Naive thymus-derived CD4-positive, alpha-beta T cell (primary cell): ENCODE data around the gene DIPK1C. TPM values are rescaled to one million over a fixed set of nuclear protein-coding genes. Genes with fewer than 3 reads are reported as not detected.
"Not testable (repeated sequence)": the region's sequence is repeated elsewhere in the genome, so short reads cannot be mapped to it uniquely, and the experiment has no call there.

Source experiments
- ATAC-seq: fragments of 150-1000 bp; cut with Tn5 transposase; 2 replicates; pipeline ENCODE4 v1.10.0; 2021; ENCODE audit warnings: mild to moderate bottlenecking, moderate library complexity
- CTCF ChIA-PET: fragments of 350-600 bp; sonication (Branson Sonifier 250); formaldehyde crosslinking; loops from one replicate; lab custom pipeline; 2021; ENCODE audit warnings: antibody characterized with exemption; lab: Charles Lee
- POLR2A ChIA-PET: fragments of 350-600 bp; sonication (Branson Sonifier 250); formaldehyde crosslinking; loops from one replicate; lab custom pipeline; 2021; ENCODE audit warnings: antibody characterized with exemption, inconsistent platforms; lab: Charles Lee
- DNase-seq, 9 donors: peaks; one replicate each; pipeline versions ENCODE4 v3.0.0 to v3.0.0-alpha.2; 2020 to 2022; ENCODE audit warnings: mixed read lengths in 1 of 9
- H3K27ac ChIP-seq: one replicate; pipeline ENCODE4 v1.7.0; 2013; ENCODE audit warnings: mild to moderate bottlenecking, low read depth, low read length, moderate library complexity
- H3K27me3 ChIP-seq, 2 donors: one replicate each; pipeline ENCODE4 v1.7.0; 2013; ENCODE audit warnings: low read length in 2 of 2, mild to moderate bottlenecking in 2 of 2, moderate library complexity in 2 of 2; ENCODE audit not compliant: control insufficient read depth in 2 of 2, insufficient read depth in 2 of 2
- H3K36me3 ChIP-seq, 3 experiments: 1 replicate in 2 of 3; 2 replicates in 1 of 3; pipeline ENCODE4 v1.7.0; 2013; ENCODE audit warnings: low read length in 3 of 3, mild to moderate bottlenecking in 3 of 3, moderate library complexity in 1 of 3; ENCODE audit not compliant: insufficient read depth in 3 of 3, control insufficient read depth in 2 of 3
- H3K4me1 ChIP-seq, 2 donors: one replicate each; pipeline ENCODE4 v1.7.0; 2013; ENCODE audit warnings: low read length in 2 of 2, mild to moderate bottlenecking in 2 of 2, moderate library complexity in 1 of 2; ENCODE audit not compliant: control insufficient read depth in 2 of 2, insufficient read depth in 2 of 2
- H3K4me3 ChIP-seq: 2 replicates; pipeline ENCODE4 v1.7.0; 2013; ENCODE audit warnings: mild to moderate bottlenecking, low read length
- H3K9me3 ChIP-seq, 3 experiments: 1 replicate in 2 of 3; 2 replicates in 1 of 3; pipeline ENCODE4 v1.7.0; 2013; ENCODE audit warnings: low read length in 3 of 3; ENCODE audit not compliant: control insufficient read depth in 2 of 3
- H3K27ac Mint-ChIP-seq, 9 donors: one replicate each; pipeline ENCODE4 v1.8.0; 2020 to 2022; ENCODE audit warnings: mixed read lengths in 9 of 9, mild to moderate bottlenecking in 8 of 9, moderate library complexity in 5 of 9, inconsistent platforms in 2 of 9
- H3K27me3 Mint-ChIP-seq, 5 donors: one replicate each; pipeline ENCODE4 v1.8.0; 2021 to 2022; ENCODE audit warnings: mixed read lengths in 5 of 5, mild to moderate bottlenecking in 1 of 5
- H3K36me3 Mint-ChIP-seq, 5 donors: one replicate each; pipeline ENCODE4 v1.8.0; 2020 to 2022; ENCODE audit warnings: mixed read lengths in 5 of 5, mild to moderate bottlenecking in 3 of 5, inconsistent platforms in 1 of 5
- H3K4me1 Mint-ChIP-seq, 7 donors: one replicate each; pipeline ENCODE4 v1.8.0; 2020 to 2022; ENCODE audit warnings: mixed read lengths in 7 of 7, mild to moderate bottlenecking in 3 of 7, inconsistent platforms in 1 of 7
- H3K4me3 Mint-ChIP-seq, 10 donors: one replicate each; pipeline ENCODE4 v1.8.0; 2020 to 2022; ENCODE audit warnings: mild to moderate bottlenecking in 10 of 10, mixed read lengths in 10 of 10, moderate library complexity in 6 of 10, inconsistent platforms in 2 of 10
- H3K9me3 Mint-ChIP-seq, 11 donors: one replicate each; pipeline ENCODE4 v1.8.0; 2020 to 2022; ENCODE audit warnings: mixed read lengths in 11 of 11, mild to moderate bottlenecking in 4 of 11, inconsistent platforms in 1 of 11, moderate library complexity in 1 of 11
- intact Hi-C, 2 donors: fragments of 100-400 bp; cut with micrococcal nuclease; formaldehyde crosslinking; loops; one replicate each; pipeline ENCODE4 v1.15.1; 2023
- polyA plus RNA-seq, 2 donors: library from polyadenylated mRNA; unstranded; fragments of 300-500 nt; fragmentation: Illumina TruSeq; gene quantifications; one replicate each; pipeline ENCODE4 v1.2.3, GENCODE V29; 2021
- total RNA-seq, 6 experiments: library from RNA in 5 of 6; stranded (reverse) in 5 of 6; gene quantifications; 1 replicate in 5 of 6; 2 replicates in 1 of 6; pipeline ENCODE4 v1.2.3 and lab custom pipeline; 2021 to 2026

Gene DIPK1C
- total RNA-seq (not detected), polyA plus RNA-seq (not detected), total RNA-seq (lab: John Stamatoyannopoulos, UW) (not detected)

DNA sequence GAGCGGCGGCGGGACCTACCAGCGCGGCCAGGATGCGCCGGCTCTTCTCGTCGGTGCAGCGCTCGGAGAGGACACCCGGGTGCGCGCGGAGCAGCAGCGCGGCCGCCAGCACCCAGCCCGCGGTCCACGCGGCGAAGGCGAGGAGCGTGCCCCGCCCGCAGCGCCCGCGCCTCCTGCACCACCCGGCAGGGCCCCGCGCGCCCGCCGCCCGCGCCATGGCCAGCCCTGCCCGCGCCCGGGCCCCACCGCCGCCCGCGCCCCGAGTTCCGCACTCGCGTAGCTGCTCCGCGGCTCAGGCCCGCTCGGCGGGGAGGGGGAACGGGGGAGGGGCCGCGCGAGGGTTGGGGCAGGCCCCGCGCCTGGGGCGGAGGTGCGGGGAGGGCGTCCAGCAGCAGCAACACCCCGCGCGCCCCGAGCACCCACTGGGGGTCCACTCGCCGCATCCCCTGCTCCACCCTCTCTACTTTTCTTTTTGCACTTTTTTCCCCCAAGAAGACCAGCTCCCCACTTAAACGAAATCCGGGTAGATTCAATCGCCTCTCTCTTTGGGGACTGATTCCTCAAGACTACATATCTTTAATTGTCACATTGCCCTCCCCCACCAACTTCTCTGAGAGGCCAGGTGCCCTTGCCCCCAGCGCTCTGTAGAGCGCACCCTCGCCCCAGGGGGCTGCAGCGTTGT lies at the start of gene DIPK1C:
DIPK1C (minus strand) TSS at position 266 of the 682 bp plus-strand sequence; CDS start at position 217, 49 bp downstream.
- H3K4me1 ChIP-seq, result peaks cover 0 to 4% of the 10 kb centered on the region in 2 donors
- Mint-ChIP-seq H3K36me3 (no peaks in the 10 kb centered on the region), H3K4me3 (peak within 1 kb of the TSS; percentile 51 to 92 (median 82)), H3K27ac (peak within 1 kb of the TSS in 3 of 9 donors; percentile 30 to 44 (median 36)), H3K27me3 (peaks cover 29 to 78% (median 35%) of the 10 kb centered on the region in 5 donors), H3K4me1 (peaks cover 0 to 32% (median 19%) of the 10 kb centered on the region in 7 donors), H3K9me3 (no peaks in the 10 kb centered on the region)
- H3K9me3 ChIP-seq, result no peaks in the 10 kb centered on the region
- intact Hi-C loops, result no loop called here
- ChIA-PET POLR2A (no interaction called here), CTCF (interaction anchor here (0.7 kb wide), 1 partner anchor 26 kb away, joined by 3 read pairs; no protein-coding TSS in a partner anchor)
- ATAC-seq (peak; percentile 24), DNase-seq (peak in 3 of 9 donors; percentile 14 to 22 (median 18))
- no peak within 1 kb of the TSS for H3K4me3 ChIP-seq
- H3K27ac ChIP-seq, result no peak within 1 kb of the TSS
- H3K36me3 ChIP-seq, result no peaks in the 10 kb centered on the region
- H3K27me3 ChIP-seq, result no peaks in the 10 kb centered on the region

DNA sequence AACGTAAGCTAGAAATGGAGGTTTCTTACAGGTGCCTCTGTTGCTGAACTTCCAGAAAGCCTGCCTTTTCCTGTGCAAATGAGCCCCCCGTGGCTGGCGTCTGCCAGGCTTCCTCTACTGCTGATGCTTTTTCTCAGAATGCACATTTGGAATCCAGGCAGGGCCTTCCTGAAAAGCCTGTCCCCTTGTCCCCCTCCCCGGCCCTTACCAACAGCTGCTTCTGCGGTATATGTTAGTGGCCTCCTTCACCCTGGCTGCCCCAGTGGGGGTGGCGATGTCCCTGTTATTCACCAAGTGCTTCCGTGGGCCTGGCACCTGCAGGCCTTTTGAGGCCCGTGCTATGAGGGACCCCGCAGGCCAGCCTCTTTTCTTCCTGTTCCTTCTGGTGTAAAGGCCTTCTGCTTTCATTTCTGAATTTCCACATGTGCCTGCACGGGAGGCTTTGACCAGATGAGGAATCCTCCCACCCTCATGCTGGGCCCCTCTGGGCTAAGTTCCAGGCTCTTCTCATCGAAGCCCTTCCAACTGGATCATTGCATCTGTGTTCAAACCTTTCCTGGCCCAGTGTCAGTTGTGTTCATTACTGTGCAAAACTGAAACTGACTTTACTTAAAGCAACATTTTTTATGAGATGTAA lies 49.5 kb upstream of the DIPK1C start:
- intact Hi-C loops, result no loop called here
- no peaks in the 10 kb centered on the region for H3K9me3 ChIP-seq
- ATAC-seq, result no peak
- H3K27ac ChIP-seq, result no peak overlapping the region
- CTCF ChIA-PET, result interaction anchor here (1.0 kb wide), 1 partner anchor 152 kb away, joined by 3 read pairs; no protein-coding TSS in a partner anchor
- Mint-ChIP-seq H3K9me3 (no peaks in the 10 kb centered on the region), H3K4me3 (peak overlapping the region in 1 of 10 donors; percentile 51), H3K4me1 (peaks cover 10 to 25% (median 21%) of the 10 kb centered on the region in 7 donors), H3K36me3 (peaks cover 25 to 64% (median 37%) of the 10 kb centered on the region in 5 donors), H3K27ac (peak overlapping the region in 2 of 9 donors; percentile 41 to 71), H3K27me3 (no peaks in the 10 kb centered on the region)
- POLR2A ChIA-PET, result no interaction called here
- no peaks in the 10 kb centered on the region for H3K4me1 ChIP-seq
- H3K27me3 ChIP-seq, result no peaks in the 10 kb centered on the region
- H3K36me3 ChIP-seq, result peaks cover 21 to 91% (median 24%) of the 10 kb centered on the region in 3 experiments
- DNase-seq, result no peak
- no peak overlapping the region for H3K4me3 ChIP-seq

GRCh38 chr18:74505776-74506175 lies 48.7 kb upstream of the DIPK1C start:
- peaks cover 25 to 67% (median 42%) of the 10 kb centered on the region in 5 donors for H3K36me3 Mint-ChIP-seq
- ChIA-PET POLR2A (no interaction called here), CTCF (interaction anchor here (0.7 to 1.0 kb wide), 2 partner anchors 9 to 151 kb away, joined by 3 read pairs; no protein-coding TSS in a partner anchor)
- H3K27me3 ChIP-seq, result no peaks in the 10 kb centered on the region
- no peak for ATAC-seq
- no peak overlapping the region for H3K4me3 ChIP-seq
- intact Hi-C loops, result no loop called here
- no peaks in the 10 kb centered on the region for H3K27me3 Mint-ChIP-seq
- H3K36me3 ChIP-seq, result peaks cover 17 to 90% (median 22%) of the 10 kb centered on the region in 3 experiments
- no peaks in the 10 kb centered on the region for H3K9me3 Mint-ChIP-seq
- no peaks in the 10 kb centered on the region for H3K9me3 ChIP-seq
- H3K27ac ChIP-seq, result no peak overlapping the region
- H3K27ac Mint-ChIP-seq, result peak overlapping the region in 1 of 9 donors; percentile 26
- H3K4me3 Mint-ChIP-seq, result no peak overlapping the region
- no peak for DNase-seq
- H3K4me1 Mint-ChIP-seq, result peaks cover 16 to 32% (median 29%) of the 10 kb centered on the region in 7 donors
- peaks cover 0 to 1% of the 10 kb centered on the region in 2 donors for H3K4me1 ChIP-seq

GRCh38 chr18:74503137-74503536 lies 46.0 kb upstream of the DIPK1C start:
- H3K4me3 Mint-ChIP-seq, result no peak overlapping the region
- H3K9me3 Mint-ChIP-seq, result no peaks in the 10 kb centered on the region
- peaks cover 30 to 58% (median 45%) of the 10 kb centered on the region in 7 donors for H3K4me1 Mint-ChIP-seq

GRCh38 chr18:74501386-74501785 lies 44.3 kb upstream of the DIPK1C start:
- Mint-ChIP-seq H3K4me1 (peaks cover 27 to 61% (median 55%) of the 10 kb centered on the region in 7 donors), H3K27ac (peak overlapping the region in 7 of 9 donors; percentile 25 to 97 (median 47)), H3K27me3 (no peaks in the 10 kb centered on the region), H3K36me3 (peaks cover 13 to 33% (median 28%) of the 10 kb centered on the region in 5 donors), H3K4me3 (peak overlapping the region in 5 of 10 donors; percentile 18 to 98 (median 53)), H3K9me3 (no peaks in the 10 kb centered on the region)
- Histone ChIP-seq H3K27me3 (no peaks in the 10 kb centered on the region), H3K4me3 (no peak overlapping the region), H3K36me3 (peaks cover 0 to 47% (median 19%) of the 10 kb centered on the region in 3 experiments), H3K9me3 (no peaks in the 10 kb centered on the region), H3K27ac (no peak overlapping the region), H3K4me1 (peaks cover 33 to 39% of the 10 kb centered on the region in 2 donors)
- DNase-seq (no peak), ATAC-seq (no peak)
- ChIA-PET POLR2A (no interaction called here), CTCF (interaction anchor here (1.9 kb wide), 1 partner anchor 50 kb away, joined by 5 read pairs; no protein-coding TSS in a partner anchor)
- intact Hi-C loops, result no loop called here

More at GRCh38 chr18:74503137-74503536, 46.0 kb upstream of the DIPK1C start:
- CTCF ChIA-PET, result interaction anchor here (0.6 to 1.9 kb wide), 3 partner anchors 9 to 49 kb away, joined by 3 to 5 read pairs (median 4); no protein-coding TSS in a partner anchor
- no peak for DNase-seq
- Histone ChIP-seq H3K36me3 (peaks cover under 1 to 64% (median 19%) of the 10 kb centered on the region in 3 experiments), H3K27ac (no peak overlapping the region), H3K4me3 (no peak overlapping the region), H3K9me3 (no peaks in the 10 kb centered on the region), H3K4me1 (peaks cover 19 to 23% of the 10 kb centered on the region in 2 donors), H3K27me3 (no peaks in the 10 kb centered on the region)
- peaks cover 25 to 49% (median 36%) of the 10 kb centered on the region in 5 donors for H3K36me3 Mint-ChIP-seq
- POLR2A ChIA-PET, result no interaction called here
- no peak for ATAC-seq
- intact Hi-C loops, result no loop called here
- H3K27me3 Mint-ChIP-seq, result no peaks in the 10 kb centered on the region
- peak overlapping the region in 2 of 9 donors; percentile 29 to 33 for H3K27ac Mint-ChIP-seq

GRCh38 chr18:74500774-74501173 lies 43.7 kb upstream of the DIPK1C start:
- ATAC-seq, DNase-seq, H3K9me3 ChIP-seq, H3K27me3 Mint-ChIP-seq, H3K4me3 ChIP-seq, H3K27me3 ChIP-seq, H3K9me3 Mint-ChIP-seq, intact Hi-C loops: not testable (repeated sequence)
- peak overlapping the region in 8 of 9 donors; percentile 81 to 99 (median 98) for H3K27ac Mint-ChIP-seq
- peak overlapping the region; percentile 84 for H3K27ac ChIP-seq
- peaks cover 12 to 33% (median 28%) of the 10 kb centered on the region in 5 donors for H3K36me3 Mint-ChIP-seq
- H3K4me1 Mint-ChIP-seq, result peaks cover 26 to 62% (median 55%) of the 10 kb centered on the region in 7 donors
- ChIA-PET CTCF (interaction anchor here (0.9 kb wide), 1 partner anchor 51 kb away, joined by 3 read pairs; no protein-coding TSS in a partner anchor), POLR2A (interaction anchor here (1.1 to 1.3 kb wide), 2 partner anchors 97 to 417 kb away, joined by 3 to 7 read pairs; partner anchors contain the start of gene ZNF407)
- H3K36me3 ChIP-seq, result peaks cover 0 to 45% (median 19%) of the 10 kb centered on the region in 3 experiments
- H3K4me3 Mint-ChIP-seq, result peak overlapping the region; percentile 29 to 98 (median 60)
- peaks cover 33 to 39% of the 10 kb centered on the region in 2 donors for H3K4me1 ChIP-seq
